Erythroblast (primary cell): ENCODE results near the gene PBX1.
"Not testable (repeated sequence)": the region's sequence is repeated elsewhere in the genome, so short reads cannot be mapped to it uniquely, and the experiment has no call there.

ENCODE experiments used
- DNase-seq, 2 experiments: peaks; one replicate each; lab custom pipeline; 2025; lab: John Stamatoyannopoulos, UW
- GATA1 ChIP-seq: IDR thresholded peaks from 2 replicates; pipeline ENCODE4 v1.6.1; 2011; ENCODE audit warnings: low read depth, mild to moderate bottlenecking, control low read depth, low read length, moderate library complexity
- POLR2A ChIP-seq: IDR thresholded peaks from 2 replicates; pipeline ENCODE4 v1.6.1; 2011; ENCODE audit warnings: mild to moderate bottlenecking, low read length

Gene PBX1

DNA sequence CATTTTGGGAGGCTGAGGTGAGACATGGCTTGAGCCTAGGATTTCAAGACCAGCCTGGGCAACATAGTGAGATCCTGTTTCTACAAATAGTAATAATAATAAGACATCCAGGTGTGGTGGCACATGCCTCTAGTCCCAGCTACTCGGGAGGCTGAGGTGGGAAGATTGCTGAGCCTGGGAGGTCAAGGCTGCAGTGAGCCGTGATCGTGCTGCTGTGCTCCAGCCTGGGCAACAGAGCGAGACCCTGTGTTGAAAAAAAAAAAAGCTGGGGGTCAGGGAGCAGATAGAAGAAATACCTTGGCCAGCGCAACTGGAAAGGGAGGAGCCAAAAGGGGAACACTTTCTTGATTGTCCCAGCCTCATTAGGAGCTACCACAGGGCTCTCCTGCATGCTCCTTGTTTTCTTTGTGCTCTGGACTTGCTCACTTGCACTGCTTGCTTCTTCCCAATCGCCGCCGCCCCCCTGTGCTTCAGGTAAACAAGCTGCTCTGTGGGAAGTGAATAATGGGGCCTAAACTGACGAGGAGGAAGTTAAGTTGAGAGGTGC is 31.1 kb downstream of the PBX1 start:
- DNase-seq: no peak
- no peak for TF ChIP-seq GATA1
- no peak for TF ChIP-seq POLR2A

DNA sequence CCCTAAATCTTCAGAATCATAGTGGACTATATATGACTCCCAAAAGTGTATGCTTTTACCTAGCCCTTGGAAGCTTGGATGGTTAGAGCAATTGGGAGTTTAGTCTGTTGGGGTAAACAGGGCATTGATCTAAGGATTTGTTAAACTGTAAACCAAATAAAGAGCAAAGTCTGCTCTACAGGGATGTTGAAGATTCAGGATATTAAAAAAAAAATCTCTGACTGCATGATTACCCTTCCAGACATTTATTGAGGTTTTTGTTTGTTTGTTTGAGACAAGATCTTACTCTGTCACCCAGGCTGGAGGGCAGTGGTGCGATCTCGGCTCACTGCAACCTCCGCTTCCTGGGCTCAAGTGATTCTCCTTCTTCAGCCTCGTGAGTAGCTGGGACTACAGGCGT is 31.6 kb downstream of the PBX1 start:
- TF ChIP-seq POLR2A (no peak), GATA1 (no peak)
- DNase-seq: no peak

DNA sequence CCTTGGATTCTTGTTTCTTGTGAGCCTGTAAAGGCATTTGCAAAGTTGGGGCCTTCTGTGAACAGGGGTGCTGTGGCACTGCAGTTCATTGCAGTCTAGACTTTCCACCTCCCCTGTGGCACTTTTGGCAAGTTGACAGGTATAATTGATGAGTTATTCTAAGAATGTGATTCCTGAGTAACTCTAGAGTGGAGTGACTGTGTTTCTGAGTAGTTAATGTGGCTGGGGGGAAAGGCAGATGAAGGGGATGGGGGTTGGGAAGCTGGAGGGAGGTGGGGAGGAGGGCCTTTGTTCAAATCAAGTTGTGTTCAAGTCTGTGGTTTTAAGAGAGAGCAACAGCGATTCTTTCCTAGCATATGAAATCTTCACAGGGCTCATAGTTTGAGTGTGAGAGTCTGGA is 32.9 kb downstream of the PBX1 start:
- no peak for TF ChIP-seq POLR2A
- TF ChIP-seq GATA1: no peak
- DNase-seq: no peak

DNA sequence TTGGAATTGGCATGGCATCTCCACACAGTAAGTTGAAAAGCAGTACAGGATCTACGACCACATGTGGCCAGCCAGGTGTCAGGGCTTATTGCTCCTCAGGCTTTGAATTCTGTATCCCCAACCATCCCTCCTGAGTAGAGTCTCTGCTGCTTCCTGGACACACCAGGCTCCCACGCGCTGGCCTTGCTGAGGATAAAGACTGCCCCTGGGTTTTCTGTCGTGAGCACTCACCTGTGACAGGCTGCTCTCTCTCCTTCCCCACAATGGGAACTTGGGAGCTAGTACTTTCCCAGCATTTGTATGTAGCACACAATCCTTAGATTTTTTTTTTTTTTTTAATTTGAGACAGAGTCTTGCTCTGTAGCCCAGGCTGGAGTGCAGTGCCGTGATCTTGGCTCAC is 33.6 kb downstream of the PBX1 start:
- DNase-seq: no peak
- TF ChIP-seq POLR2A: no peak
- TF ChIP-seq GATA1: no peak

DNA sequence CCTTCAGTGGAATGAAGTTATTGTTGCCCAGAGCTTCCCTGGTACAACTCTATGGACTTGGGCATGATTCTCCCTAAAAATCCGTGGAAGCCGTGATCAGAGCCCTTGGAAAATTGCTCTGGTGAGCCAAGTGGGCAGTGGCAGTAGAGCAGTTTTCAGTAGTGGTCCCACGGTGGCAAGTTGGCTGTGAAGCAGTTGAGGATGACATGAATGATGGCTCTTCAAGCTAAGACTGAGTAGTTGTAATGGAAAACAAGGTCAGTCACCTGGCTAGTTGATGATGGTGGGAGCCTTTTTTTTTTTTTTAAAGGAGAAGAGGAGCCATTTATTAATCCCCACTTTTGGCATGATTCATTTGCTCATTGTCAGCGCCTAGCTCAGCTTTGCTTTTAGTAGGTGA is 36.2 kb downstream of the PBX1 start:
- no peak for TF ChIP-seq GATA1
- TF ChIP-seq POLR2A: no peak
- no peak for DNase-seq

DNA sequence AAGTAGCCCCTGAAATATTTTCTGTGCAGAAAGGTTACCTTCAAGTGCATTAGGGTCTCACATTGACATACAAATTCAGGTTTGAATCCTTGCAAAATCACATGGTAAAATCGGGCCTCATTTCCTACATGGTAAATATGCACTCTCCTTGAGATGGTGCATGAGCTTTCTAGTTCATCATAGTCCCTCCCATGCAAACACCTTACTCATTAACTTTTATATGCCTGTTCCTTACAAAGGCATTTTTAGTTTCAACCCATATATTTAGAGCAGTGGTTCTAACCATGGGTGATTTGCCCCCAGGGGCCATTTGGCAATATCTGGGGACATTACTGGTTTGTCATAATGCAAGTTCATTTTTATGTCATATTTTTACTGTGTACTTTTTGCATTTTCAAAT is 37.2 kb downstream of the PBX1 start:
- TF ChIP-seq GATA1 (no peak), POLR2A (no peak)
- no peak for DNase-seq

DNA sequence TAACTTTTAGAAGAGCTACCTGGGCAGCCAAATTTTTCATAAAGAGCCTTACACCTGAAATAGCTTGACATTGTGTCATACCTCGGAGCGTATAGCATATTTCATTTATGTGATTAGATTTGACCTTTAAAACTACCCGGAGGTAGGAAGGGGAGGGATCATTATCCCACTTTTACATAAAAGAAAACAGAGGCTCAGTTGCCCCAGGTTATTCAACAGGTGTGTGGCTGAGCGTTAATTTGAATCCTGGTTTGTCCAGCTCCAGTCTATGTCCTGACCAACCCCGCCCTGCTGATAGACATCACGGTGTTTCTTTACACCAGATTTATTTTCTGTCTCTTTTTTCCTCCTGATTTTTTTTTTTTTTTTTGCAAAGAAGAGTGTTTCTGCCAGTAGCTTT is 39.7 kb downstream of the PBX1 start:
- no peak for DNase-seq
- TF ChIP-seq POLR2A: no peak
- no peak for TF ChIP-seq GATA1

DNA sequence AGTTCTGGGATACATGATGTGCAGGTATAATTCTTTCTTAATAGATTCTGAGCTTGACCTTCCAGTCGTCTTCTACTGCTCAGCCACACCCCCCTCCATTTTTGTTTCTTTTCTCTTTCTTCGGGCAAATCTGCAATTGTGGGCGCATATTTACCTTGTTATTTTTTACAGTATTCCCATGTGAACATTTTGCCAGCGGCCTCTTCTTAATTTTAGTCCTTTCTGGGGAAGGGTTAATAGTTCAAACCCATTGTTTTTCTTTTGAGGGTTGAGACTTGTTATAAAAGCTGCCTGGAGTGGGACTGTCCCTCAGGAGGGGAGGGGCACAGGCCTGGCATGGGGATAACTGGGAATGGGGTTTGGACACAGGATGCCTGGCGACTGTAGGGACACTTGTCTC is 40.3 kb downstream of the PBX1 start:
- no peak for TF ChIP-seq POLR2A
- TF ChIP-seq GATA1: no peak
- no peak for DNase-seq

DNA sequence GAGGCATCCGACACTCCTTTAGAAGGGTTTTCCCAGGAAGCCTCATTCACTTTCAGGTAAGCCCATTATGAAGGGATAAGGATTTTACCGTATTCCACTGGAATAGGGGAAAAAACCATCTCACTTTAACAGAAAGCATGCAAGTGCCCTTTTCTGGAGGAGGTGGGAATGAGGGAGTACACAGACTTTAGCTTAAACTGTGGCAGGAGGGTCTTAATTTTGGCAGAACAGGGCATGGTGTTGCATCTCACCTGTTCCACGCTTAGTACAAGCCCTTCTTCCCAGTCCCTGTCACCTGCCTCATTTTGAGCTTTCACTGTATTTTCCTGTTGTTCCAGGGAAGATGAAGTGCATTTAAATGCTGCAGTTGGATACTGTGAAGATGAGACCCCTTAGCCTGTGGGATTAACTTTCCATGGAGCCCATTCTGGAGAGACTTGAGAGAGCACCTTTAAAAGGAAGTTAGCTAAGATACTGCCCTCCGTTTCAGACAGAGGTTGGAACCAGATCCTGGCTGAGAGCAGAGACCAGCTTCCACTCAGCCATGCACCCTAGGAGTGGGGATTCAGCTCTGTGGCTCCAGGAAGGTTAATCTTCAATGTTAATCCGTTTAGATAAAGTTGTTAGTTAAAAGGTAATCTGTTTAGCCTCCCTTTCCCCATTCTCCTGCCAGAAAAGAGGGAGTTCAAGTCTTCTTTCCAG is 42.6 kb downstream of the PBX1 start:
- TF ChIP-seq GATA1 (no peak), POLR2A (no peak)
- DNase-seq: no peak

DNA sequence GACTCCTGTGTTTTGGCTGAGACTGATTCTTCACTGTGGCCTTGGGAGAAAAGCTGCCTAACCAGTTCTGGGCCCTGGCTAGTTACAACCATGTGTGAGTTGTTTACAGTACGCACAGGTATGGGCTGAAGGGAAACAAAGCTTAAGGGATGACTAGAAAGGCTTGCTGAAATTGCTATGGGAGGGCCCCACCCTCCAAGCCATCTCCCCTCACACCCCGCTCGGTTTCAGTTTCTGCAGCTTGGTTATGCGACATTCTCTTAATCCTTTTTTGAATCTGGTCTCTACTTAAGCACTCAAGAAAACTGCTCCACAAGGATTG is 43.1 kb downstream of the PBX1 start:
- no peak for DNase-seq
- TF ChIP-seq GATA1: no peak
- no peak for TF ChIP-seq POLR2A

DNA sequence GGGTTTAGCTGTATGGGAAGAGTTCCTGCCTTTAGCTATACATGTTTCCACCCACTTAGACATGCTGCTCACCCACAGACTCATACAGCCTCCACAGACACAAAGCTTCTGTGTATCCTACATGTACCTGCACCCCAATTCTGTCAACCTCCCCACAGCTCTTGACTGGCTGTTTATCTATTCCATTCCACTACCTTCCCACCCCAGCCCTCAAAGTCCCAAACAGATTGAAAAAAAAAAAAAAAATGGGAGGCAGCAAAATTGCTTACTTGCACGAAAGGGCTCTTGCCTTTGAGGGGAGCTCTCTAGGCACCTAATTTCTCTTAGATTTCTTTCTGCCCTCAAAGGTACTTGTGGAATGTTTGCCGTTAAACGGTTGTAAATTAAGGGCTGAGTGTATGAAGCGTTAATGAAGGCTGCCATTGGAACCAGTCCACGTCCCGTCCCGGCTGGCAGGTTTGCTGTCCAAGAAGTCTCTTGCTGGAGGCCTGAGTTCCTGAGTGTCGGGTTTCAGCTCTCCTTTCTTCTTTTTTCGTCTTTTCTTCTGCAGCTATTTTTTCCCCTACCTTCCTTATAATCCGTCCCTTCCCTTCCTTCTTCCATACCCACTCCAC is 43.6 kb downstream of the PBX1 start:
- TF ChIP-seq GATA1 (no peak), POLR2A (no peak)
- peak in 1 of 2 experiments; percentile 3 for DNase-seq

DNA sequence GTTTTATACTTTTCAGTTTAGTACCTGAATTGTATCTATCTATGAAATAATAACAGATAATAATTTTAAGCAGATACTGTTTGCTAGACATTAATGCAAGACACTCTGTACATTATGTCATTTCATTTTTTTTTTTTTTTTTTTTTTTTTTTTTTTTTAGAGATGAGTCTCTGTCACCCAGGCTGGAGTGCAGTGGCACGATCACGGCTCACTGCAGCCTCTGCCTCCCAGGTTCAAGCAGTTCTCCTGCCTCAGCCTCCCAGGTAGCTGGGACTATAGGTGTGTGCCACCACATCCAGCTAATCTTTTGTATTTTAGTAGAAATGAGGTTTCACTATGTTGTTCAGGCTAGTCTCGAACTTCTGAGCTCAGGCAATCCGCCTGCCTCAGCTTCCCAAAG is 44.8 kb downstream of the PBX1 start:
- DNase-seq: not testable (repeated sequence)

DNA sequence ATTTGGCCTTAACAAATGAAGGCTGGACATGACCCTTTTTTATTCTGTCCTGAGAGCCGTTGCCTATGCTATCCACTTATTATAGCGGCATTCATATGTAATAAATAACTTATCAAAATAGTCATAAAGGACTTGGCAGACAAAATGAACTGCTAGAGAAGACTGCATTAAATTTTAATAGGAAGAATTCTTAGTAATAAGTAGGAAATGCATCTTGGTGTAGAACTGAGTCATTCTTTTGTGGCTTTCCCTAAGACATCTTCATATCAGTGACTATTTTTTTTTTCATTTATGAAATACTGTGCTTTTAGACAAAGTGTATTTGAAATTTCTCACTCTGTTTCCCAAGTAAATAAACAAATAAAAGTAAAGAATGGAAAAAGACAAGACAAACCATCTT is 45.6 kb downstream of the PBX1 start:
- TF ChIP-seq GATA1: no peak
- TF ChIP-seq POLR2A: no peak
- DNase-seq: no peak

DNA sequence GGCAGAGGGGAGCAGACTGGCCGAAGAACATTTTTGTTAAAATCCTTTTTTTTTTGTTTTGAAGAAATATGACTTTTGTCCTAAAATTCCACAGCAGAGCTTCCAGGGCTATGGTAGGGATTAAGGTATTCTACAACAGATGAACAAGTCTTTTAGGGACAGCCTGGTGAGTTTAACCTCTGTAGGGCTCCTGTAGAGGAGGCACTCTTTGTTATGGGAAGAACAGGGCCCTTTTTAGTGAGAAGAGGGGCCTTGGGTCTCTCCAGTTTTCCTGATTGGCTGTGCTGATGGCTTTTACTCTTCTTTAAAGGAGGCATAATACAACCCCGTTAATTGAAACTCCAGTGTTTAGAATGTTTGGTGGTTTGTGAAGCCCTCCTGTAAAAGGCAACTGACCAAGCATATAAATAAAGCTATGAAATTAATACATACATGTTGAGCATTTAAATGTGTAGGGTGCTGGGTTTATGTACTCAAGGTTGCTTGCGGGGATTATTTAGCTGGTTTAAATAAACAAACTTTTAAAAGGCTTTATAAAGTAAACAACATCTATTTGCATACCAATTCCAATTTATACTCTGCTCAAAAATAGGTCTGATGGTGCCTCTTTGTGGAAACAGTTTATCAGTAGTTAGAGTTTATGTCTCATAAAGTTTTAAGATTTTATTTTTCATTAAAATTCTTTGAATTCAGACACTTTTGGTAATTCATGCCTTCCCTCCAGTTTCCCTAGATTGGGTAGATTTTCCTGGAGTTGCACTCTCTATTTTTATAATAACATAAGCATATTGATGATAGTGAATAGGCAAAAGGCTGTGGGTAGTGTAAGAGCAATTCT is 46.5 kb downstream of the PBX1 start:
- no peak for TF ChIP-seq POLR2A
- DNase-seq: no peak
